K562 (cell line): Measurements from ENCODE around the gene OOEP.

Source experiments
- RNF2 ChIP-seq: sonication (generic); IDR thresholded peaks from 2 replicates; pipeline ENCODE4 v1.6.1; 2016
- SAP30 ChIP-seq: fragments of 200-600 bp; sonication (generic); IDR thresholded peaks from 2 replicates; pipeline ENCODE4 v1.6.1; 2012; ENCODE audit warnings: borderline replicate concordance, low read depth, mild to moderate bottlenecking, moderate library complexity, low read length, control low read depth, inconsistent platforms; ENCODE audit not compliant: insufficient read depth, poor library complexity, severe bottlenecking
- SREBF2 ChIP-seq: sonication (generic); formaldehyde crosslinking; IDR thresholded peaks from 2 replicates; pipeline ENCODE4 v1.4.0; 2020; ENCODE audit warnings: mild to moderate bottlenecking, missing genetic modification reagents
- TF ChIP-seq, protein P1 (sequence below): fragments of 450-650 bp; formaldehyde crosslinking; IDR thresholded peaks from 2 replicates; pipeline ENCODE4 v1.4.0; 2020; ENCODE audit warnings: mild to moderate bottlenecking, moderate library complexity
- TF ChIP-seq, protein P2 (sequence below), 3 experiments: IDR thresholded peaks in 2 of 3; conservative IDR thresholded peaks in 1 of 3; 2 replicates each; pipeline ENCODE4 v1.5.1; 2011 to 2012; ENCODE audit warnings: low read length in 3 of 3, mild to moderate bottlenecking in 3 of 3, control low read depth in 2 of 3, improper control_type of control experiment in 1 of 3, inconsistent platforms in 1 of 3, low read depth in 1 of 3, mixed read lengths in 1 of 3, moderate library complexity in 1 of 3; ENCODE audit not compliant: insufficient read depth in 2 of 3
- TF ChIP-seq, protein P3 (sequence below), 2 experiments: fragments of 450-650 bp; IDR thresholded peaks; 2 replicates each; pipeline ENCODE4 v1.6.1; 2016

DNA sequence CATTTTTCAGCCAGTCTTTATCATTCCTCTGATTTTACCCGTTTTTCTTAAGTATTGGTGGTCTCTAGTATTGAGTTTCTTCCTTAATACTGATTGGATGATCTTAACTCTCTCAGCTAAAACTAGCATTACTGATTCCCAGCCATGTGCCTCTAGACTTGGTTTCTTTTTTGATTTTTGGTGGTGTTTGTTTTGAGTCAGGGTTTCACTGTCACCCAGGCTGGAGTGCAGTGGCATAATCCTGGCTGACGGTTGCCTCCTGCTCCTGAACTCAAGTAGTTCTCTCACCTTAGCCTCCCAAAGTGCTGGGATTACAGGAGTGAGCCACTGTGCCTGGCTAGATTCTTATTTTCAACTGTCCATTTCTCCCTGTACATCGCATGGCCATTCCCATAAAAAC is 40.5 kb downstream of the OOEP start:
- TF ChIP-seq, protein P1, sequence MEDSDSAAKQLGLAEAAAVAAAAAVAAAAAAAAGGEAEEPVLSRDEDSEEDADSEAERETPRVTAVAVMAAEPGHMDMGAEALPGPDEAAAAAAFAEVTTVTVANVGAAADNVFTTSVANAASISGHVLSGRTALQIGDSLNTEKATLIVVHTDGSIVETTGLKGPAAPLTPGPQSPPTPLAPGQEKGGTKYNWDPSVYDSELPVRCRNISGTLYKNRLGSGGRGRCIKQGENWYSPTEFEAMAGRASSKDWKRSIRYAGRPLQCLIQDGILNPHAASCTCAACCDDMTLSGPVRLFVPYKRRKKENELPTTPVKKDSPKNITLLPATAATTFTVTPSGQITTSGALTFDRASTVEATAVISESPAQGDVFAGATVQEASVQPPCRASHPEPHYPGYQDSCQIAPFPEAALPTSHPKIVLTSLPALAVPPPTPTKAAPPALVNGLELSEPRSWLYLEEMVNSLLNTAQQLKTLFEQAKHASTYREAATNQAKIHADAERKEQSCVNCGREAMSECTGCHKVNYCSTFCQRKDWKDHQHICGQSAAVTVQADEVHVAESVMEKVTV (CRISPR knock-in tag) = no peak
- TF ChIP-seq SREBF2 (no peak), SAP30 (no peak), RNF2 (no peak)
- TF ChIP-seq, protein P2, sequence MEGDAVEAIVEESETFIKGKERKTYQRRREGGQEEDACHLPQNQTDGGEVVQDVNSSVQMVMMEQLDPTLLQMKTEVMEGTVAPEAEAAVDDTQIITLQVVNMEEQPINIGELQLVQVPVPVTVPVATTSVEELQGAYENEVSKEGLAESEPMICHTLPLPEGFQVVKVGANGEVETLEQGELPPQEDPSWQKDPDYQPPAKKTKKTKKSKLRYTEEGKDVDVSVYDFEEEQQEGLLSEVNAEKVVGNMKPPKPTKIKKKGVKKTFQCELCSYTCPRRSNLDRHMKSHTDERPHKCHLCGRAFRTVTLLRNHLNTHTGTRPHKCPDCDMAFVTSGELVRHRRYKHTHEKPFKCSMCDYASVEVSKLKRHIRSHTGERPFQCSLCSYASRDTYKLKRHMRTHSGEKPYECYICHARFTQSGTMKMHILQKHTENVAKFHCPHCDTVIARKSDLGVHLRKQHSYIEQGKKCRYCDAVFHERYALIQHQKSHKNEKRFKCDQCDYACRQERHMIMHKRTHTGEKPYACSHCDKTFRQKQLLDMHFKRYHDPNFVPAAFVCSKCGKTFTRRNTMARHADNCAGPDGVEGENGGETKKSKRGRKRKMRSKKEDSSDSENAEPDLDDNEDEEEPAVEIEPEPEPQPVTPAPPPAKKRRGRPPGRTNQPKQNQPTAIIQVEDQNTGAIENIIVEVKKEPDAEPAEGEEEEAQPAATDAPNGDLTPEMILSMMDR (IDR thresholded peaks at IDR 0.05 in 2 of 3, conservative IDR thresholded peaks at IDR 0.05 in 1 of 3; ENCODE audit: insufficient read depth in 2 of 3, low read depth in 1 of 3, low read length in 3 of 3) = no peak
- TF ChIP-seq, protein P3, sequence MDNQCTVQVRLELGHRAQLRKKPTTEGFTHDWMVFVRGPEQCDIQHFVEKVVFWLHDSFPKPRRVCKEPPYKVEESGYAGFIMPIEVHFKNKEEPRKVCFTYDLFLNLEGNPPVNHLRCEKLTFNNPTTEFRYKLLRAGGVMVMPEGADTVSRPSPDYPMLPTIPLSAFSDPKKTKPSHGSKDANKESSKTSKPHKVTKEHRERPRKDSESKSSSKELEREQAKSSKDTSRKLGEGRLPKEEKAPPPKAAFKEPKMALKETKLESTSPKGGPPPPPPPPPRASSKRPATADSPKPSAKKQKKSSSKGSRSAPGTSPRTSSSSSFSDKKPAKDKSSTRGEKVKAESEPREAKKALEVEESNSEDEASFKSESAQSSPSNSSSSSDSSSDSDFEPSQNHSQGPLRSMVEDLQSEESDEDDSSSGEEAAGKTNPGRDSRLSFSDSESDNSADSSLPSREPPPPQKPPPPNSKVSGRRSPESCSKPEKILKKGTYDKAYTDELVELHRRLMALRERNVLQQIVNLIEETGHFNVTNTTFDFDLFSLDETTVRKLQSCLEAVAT (IDR thresholded peaks at IDR 0.05) = no peak
